Endometrial microvascular endothelial cells (primary cell): ENCODE measurements around the gene CEP120. TPM values are rescaled to one million over a fixed set of nuclear protein-coding genes. Genes with fewer than 3 reads are reported as not detected.
"Not testable (repeated sequence)": the region's sequence is repeated elsewhere in the genome, so short reads cannot be mapped to it uniquely, and the experiment has no call there.

ENCODE experiments used
- in situ Hi-C: cut with HindIII; loops from 2 replicates; pipeline ENCODE4 v1.10.0; 2017; ENCODE audit warnings: low sequenced_read_pairs, low pct_unique_long_range_greater_than_20kb; ENCODE audit errors: inconsistent ontology term
- total RNA-seq: library from RNA; depleted of rRNA; stranded (reverse); fragments of >200 nt; gene quantifications from one replicate; pipeline ENCODE4 v1.2.3, GENCODE V29; 2015; ENCODE audit errors: inconsistent ontology term

Gene CEP120
- total RNA-seq: 10.2 TPM

DNA sequence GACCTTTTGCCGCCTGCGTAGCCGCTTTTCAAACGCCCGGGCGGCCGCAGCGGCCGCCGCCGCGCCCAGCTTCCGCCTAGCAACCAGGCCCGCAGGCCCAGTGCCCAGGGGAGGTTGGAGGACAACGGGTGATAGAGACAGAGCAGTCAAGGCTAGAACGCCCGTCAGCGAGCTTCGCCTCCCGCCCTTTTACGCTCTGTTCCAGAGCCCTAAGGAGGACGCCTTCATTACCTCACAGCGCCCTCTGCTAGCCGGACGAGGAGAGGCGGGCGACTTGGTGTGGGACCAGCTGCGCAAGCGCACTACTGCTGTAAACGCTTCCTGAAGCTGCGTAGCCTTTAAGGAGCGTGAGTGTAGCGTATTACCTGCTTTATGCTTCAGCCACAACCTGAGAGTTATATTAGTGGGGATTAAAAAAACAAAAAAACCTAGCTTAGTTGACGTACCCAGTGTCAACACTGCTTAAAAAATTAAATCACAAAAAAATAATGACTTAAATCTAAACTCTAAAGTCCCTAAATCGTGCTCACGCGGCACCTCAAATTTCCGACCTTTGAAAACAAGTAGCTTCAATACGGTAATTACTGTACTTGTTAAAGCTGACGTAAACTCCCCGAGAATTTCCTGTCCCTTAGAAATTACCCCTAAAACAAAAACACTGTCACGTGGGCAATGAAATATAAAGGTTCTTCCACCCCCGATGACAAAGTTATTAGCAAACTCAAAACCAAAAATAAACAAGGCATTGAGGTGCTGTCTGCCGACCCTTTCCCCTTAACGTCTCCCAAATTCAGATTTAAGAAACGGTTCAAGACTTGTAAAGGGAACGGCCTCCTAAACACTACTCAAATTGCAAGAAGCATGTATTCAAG is at the start of gene CEP120:
TSS of gene CEP120 (minus strand) at position 126 of the 872 bp plus-strand sequence. CDS start 405 bp downstream, outside the sequence.
- in situ Hi-C loops: loop anchor here (25.0 kb wide), 1 partner anchor 164 kb away; no protein-coding TSS in a partner anchor

- in situ Hi-C loops: no loop called here
Measured at GRCh38 chr5:123472150-123472924, 49.1 kb upstream of the CEP120 start.

DNA sequence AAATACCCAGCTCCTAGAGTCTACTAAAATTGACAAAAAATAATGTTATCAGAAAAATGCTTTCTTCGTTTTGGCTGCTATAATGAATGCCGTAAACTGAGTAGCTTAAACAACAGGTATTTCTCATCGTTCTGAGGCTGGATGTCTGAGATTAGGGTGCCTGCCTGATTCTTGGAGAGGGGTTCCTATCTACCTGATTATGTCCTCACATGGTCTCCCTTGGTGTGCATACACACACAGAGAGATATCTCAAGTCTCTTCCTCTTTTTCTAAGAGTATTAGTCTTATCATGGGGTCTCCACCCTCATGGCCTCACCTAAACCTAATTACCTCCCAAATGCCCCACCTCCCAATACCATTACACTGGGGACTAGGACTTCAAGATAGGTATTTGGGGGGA is 48.2 kb upstream of the CEP120 start:
- in situ Hi-C loops: no loop called here

DNA sequence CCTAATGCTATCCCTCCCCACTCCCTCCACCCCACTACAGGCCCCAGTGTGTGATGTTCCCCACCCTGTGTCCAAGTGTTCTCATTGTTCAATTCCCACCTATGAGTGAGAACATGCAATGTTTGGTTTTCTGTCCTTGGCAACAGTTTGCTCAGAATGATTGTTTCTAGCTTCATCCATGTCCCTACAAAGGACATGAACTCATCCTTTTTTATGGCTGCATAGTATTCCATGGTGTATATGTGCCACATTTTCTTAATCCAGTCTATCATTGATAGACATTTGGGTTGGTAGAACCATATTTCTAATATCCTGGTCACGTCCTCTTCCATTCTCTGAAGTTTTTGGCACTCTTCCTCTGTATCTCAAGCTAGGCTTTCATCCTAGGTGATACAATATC is 43.6 kb upstream of the CEP120 start:
- in situ Hi-C loops: not testable (repeated sequence)

GRCh38 chr5:123460296-123460729 is 37.1 kb upstream of the CEP120 start:
- in situ Hi-C loops: no loop called here

GRCh38 chr5:123458994-123459393 is 35.8 kb upstream of the CEP120 start:
- in situ Hi-C loops: not testable (repeated sequence)

GRCh38 chr5:123456242-123456641 is 33.0 kb upstream of the CEP120 start:
- in situ Hi-C loops: no loop called here

DNA sequence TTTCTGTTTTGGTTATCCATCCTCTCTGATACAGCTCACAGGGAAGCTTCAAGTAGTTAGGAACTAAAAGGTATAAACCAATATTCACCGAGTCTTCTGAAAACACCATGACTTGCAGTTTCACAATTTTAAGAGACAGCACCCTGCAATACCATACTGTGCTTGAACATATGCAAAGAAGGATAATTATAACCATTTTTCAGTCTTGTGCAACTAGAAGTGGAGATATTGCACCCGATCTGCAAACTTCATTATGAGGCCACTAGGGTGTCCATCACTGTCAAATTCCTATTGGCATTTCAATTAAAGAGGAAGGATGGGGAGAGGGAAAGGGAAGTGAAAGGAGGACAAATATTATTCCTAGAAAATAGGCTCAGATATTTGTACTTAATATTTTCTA is 32.4 kb upstream of the CEP120 start:
- in situ Hi-C loops: no loop called here

DNA sequence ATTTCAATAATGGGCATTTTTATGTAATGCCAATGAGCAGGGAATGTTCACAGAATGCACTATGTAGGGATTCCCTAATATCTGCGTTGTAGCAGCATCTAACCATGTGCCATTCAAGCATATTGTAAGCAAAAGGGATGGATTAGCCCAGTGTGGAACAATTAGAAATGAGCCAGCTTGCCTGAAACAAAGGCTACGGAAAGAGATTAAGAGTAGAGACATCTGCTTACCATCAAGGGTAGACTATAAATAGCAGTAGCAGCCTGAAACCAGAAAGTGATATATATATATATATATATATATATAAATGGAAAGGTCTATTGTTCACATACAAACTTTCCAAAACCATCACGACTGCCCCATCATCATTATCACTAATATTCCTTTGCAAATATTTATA is 31.9 kb upstream of the CEP120 start:
- in situ Hi-C loops: no loop called here

- in situ Hi-C loops: no loop called here
Measured at GRCh38 chr5:123454259-123454911, 31.2 kb upstream of the CEP120 start.

- in situ Hi-C loops: no loop called here
Measured at GRCh38 chr5:123452401-123452800, 29.2 kb upstream of the CEP120 start.

DNA sequence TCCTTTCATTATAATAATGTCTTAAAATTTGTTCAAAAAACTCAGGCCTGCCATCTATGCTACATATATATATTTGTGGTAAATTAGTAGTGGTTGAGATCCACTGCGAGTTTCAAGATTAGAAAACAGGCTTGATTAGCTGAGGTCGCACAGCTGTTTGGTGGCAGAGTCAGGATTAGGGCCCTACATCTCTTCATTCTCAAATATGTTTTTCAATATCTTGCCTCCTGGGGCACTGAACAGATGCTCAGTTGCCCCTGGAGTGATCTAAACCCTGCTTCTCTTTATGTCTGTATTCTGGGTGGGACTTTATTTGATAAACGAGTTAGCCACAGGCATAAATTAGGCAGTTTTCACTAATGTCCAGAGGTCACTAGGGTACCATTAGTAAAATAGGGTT is 27.8 kb upstream of the CEP120 start:
- in situ Hi-C loops: no loop called here

DNA sequence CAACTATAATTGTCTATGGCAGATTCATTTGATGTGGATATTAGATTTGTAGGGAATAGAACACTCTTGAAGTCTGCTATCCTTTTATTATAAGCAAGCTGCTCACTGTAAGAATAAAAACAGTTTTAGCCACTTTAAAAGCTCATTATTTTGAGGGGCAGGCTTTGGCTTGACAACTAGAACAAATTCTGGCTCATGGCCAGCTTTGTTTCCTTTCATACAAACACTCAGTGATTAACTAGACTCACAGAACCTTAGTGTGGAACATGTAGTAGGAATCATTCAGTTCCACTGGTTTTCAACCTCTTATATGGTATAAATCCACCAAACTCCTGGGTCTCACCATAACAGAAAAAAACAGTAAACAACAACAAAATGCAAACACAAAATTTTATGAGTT is 27.4 kb upstream of the CEP120 start:
- in situ Hi-C loops: no loop called here

- in situ Hi-C loops: no loop called here
Measured at GRCh38 chr5:123450114-123450513, 26.9 kb upstream of the CEP120 start.

- in situ Hi-C loops: no loop called here
Measured at GRCh38 chr5:123449424-123449974, 26.3 kb upstream of the CEP120 start.

GRCh38 chr5:123448743-123449142 is 25.5 kb upstream of the CEP120 start:
- in situ Hi-C loops: no loop called here

DNA sequence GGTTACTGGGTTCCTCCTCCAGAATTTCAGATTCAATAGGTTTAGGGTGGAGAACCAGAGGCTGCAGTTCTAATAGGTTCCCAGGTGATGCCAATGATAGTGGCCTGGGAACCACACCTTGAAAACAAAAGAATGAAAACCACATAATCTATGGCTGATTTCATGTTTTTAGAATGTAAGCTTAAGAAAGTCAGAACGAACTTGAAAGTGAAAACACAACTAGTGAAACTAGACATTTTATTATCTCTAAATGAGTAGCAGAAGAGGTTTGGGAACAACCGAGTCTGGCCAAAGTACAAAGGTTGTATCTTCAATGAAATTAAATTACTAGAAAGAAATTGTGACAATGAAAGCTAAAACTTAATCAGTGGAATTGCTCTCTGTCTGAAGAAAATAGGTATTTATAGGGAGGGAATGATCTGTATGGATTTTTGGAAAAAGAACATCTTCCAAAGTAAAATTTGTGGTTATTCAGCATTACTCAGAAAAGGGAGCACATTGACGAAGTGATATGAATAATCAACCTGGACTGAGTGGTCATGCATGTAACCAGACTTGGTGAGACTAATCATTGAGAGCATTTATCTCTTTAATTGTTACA is 24.9 kb upstream of the CEP120 start:
- in situ Hi-C loops: no loop called here

GRCh38 chr5:123444016-123444415 is 20.8 kb upstream of the CEP120 start:
- in situ Hi-C loops: no loop called here

GRCh38 chr5:123441408-123441807 is 18.2 kb upstream of the CEP120 start:
- in situ Hi-C loops: no loop called here
